ENCODE results near the gene DNAH5.
"Not testable (repeated sequence)": the region's sequence is repeated elsewhere in the genome, so short reads cannot be mapped to it uniquely, and the experiment has no call there.

The DNAH5 gene, protein sequence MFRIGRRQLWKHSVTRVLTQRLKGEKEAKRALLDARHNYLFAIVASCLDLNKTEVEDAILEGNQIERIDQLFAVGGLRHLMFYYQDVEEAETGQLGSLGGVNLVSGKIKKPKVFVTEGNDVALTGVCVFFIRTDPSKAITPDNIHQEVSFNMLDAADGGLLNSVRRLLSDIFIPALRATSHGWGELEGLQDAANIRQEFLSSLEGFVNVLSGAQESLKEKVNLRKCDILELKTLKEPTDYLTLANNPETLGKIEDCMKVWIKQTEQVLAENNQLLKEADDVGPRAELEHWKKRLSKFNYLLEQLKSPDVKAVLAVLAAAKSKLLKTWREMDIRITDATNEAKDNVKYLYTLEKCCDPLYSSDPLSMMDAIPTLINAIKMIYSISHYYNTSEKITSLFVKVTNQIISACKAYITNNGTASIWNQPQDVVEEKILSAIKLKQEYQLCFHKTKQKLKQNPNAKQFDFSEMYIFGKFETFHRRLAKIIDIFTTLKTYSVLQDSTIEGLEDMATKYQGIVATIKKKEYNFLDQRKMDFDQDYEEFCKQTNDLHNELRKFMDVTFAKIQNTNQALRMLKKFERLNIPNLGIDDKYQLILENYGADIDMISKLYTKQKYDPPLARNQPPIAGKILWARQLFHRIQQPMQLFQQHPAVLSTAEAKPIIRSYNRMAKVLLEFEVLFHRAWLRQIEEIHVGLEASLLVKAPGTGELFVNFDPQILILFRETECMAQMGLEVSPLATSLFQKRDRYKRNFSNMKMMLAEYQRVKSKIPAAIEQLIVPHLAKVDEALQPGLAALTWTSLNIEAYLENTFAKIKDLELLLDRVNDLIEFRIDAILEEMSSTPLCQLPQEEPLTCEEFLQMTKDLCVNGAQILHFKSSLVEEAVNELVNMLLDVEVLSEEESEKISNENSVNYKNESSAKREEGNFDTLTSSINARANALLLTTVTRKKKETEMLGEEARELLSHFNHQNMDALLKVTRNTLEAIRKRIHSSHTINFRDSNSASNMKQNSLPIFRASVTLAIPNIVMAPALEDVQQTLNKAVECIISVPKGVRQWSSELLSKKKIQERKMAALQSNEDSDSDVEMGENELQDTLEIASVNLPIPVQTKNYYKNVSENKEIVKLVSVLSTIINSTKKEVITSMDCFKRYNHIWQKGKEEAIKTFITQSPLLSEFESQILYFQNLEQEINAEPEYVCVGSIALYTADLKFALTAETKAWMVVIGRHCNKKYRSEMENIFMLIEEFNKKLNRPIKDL (N-terminal part only)

DNA sequence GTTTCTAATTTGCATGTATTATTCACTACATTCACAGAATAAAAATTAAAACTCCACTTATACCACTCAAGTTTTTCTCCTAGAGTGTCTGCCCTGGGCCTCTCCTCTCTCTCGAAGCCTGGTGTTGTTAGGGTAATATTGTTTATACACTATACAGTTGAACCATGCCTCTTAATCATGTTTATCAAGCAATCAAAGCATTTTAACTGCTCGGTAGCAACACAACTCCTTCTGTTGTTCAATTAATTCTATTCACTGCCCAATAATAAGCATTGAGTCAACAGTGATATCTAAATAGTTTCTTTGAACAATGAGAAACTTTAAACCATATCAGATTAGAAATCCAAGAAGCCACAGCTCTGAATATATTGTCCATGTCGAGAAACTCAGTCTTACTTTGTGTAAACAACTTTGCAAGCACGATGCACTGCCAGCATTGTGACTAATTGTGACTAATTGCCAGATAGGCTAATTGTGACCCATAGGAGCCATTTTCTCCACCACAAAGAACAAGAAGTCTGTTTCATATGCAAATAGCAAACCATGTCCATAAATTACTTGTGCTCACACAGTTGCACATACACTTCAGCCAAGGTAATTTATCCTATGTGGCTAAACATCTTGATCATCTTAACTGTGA lies at the start of gene DNAH5:
Gene DNAH5, minus strand, starts transcription at position 129 of the 640 bp plus-strand sequence. CDS start 250 bp downstream, outside the sequence.
- DNase-seq (ENCODE audit: low read depth in 2 of 2), result no peak

DNA sequence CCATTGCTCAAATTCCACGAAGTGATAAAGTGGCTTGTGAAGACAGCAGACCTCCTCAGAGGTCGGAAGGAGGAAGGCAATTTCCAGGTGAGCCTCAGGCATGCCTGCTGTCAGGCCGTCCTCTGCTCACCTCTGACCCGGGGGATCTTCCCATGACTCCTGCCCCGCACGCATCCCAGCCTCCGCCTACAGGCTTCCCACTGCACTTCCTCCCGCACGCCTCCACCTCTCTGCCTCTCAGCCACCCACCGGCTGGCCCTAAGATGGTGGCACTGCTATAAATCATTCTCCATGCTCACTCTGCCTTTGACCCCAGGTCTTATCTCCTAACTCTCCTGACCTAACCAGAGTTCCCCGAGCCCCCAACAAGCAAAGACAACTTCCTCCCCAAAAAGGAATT lies 49.4 kb upstream of the DNAH5 start:
- no peak for DNase-seq (ENCODE audit: low read depth in 2 of 2)

DNA sequence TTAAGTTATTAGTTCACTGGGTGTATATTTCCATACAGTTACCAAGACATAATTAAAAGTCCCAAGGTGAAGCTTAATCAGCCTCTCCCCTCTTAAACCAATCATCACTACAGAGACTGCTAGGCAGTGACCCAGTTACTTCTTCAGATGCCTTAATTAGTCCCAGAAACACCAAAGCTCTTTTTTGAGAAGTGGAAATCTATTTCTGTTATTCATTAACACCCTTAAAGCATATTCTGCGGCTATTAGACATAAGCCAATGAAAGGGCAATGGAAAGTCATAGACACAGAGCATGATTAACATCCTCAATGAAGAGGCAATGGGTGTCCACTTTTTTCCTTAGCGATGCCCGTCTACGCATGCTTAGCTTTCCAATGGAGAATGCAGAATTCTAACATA lies 48.3 kb upstream of the DNAH5 start:
- DNase-seq (ENCODE audit: low read depth in 2 of 2), result no peak

DNA sequence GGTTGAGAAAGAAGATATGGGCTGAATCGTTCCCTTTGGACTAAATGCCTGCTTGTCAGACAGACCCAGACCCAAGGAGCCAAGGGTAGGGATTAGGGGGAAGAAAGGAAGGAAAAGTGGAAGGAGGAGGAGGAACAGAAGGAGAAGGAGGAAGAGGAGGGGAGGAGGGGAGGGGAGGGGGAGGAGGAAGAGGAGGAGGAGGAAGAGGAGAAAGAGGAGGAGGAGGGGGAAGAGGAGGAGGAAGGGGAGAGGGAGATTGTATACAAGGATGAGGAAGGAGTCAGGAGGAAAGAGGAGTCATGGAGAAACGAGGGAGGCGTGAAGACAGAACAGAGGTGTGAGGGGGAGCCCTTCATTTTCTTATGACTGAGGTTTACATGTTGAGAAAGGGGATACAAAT lies 46.9 kb upstream of the DNAH5 start:
- no peak for DNase-seq (ENCODE audit: low read depth in 2 of 2)

DNA sequence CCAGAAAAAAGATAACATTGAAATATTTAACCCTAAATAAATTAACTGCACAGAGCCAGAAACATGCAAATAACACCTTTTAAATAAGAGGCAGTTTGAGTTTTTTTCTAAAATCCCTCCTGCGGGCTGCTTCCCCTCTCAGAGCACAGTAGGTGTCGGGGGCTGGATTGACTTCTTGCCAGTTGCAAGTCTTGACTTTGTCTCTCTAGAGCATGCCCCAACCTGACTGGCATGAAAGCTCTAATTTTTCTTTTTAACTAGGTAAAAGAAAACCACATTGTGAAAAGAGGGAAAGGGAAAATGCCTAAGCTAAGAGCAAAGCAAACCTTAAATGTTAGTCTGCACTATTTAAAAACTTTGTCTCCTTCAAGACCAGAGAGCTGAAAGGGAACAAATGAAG lies 46.4 kb upstream of the DNAH5 start:
- no peak for DNase-seq (ENCODE audit: low read depth in 2 of 2)

DNA sequence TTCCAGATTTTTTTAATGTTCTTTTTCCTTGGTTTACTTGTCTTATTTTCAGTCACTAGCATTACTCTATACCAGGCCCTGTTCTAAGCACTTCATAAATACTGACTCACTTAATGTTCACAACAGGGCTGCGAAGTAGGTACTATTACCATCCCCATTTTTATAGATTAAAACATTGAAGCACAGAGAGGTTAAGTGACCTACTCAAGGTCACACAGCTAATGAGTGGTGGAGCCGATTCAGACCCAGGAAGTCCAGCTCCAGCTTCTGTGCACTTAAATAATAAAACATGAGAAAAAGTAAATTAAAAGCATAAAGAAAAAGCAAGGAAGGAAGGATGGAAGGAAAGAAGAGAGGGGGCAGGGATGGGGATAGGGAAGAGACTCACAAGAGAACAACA lies 45.3 kb upstream of the DNAH5 start:
- DNase-seq (ENCODE audit: low read depth in 2 of 2), result no peak

DNA sequence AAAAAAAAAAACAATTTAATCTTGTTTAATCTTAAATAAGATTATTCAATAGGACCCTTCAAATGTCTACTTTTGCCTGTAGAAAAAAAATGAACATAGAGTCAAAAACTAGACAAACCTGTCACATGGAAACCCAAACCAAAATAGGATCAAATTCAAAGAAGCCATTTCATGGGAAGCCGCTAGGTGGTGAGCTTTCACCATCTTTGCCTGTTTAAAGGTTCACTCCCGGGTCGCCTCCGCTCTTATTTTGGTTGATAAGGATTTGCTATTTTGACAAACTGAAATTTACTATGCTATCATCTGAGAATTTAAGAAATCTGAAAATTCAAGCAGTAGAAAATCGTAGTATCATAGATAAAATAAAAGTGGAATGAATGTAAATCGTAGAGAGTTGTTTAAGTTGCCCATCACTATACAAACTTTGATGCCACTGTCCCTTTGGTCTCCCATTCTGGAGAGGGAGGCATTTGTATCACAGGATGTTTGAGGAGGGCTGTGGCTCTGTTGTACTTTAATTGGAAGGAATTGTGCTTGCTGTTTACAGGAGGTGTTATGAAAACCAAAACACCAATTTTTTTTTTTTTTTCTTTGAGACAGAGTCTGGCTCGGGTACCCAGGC lies 43.5 kb upstream of the DNAH5 start:
- DNase-seq (ENCODE audit: low read depth in 2 of 2), result no peak

DNA sequence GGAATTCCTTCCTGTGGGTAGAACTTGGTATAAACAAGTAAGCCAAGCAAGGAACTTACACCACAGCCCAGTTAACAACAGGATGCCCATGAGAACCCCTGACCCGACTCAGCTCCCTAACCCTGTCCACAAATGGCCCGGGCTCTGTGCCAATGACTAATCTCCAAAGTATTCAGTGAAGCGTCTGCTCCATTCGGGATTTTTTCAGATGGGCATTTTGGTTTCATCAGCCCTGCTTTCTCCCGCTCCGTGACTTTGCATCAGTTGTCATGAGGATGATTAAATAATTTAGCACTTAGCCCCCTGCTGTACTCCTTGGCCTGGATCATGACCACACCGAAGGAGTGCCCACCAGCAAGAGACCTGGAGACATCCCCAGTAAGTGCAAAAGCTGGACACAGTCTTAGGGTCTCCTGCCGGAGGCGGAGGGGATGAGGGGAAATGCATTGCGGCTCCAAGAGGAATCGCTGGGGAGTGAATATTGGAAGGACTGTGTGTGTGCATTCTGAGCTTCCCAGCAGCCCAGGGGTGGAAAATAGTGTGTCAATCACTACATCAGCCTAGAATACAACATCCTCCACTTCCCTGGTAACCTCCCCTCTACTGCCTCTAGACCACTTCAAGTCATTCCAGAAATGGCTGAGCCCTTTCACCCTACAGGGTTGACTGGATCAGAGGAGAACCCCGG lies 41.4 kb upstream of the DNAH5 start:
- DNase-seq (ENCODE audit: low read depth in 2 of 2), result no peak

DNA sequence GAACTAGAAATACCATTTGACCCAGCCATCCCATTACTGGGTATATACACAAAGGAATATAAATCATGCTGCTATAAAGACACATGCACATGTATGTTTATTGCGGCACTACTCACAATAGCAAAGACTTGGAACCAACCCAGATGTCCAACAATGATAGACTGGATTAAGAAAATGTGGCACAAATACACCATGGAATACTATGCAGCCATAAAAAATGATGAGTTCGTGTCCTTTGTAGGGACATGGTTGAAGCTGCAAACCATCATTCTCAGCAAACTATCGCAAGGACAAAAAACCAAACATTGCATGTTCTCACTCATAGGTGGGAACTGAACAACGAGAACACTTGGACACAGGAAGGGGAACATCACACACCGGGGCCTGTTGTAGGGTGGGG lies 40.4 kb upstream of the DNAH5 start:
- DNase-seq (ENCODE audit: low read depth in 2 of 2), result not testable (repeated sequence)

DNA sequence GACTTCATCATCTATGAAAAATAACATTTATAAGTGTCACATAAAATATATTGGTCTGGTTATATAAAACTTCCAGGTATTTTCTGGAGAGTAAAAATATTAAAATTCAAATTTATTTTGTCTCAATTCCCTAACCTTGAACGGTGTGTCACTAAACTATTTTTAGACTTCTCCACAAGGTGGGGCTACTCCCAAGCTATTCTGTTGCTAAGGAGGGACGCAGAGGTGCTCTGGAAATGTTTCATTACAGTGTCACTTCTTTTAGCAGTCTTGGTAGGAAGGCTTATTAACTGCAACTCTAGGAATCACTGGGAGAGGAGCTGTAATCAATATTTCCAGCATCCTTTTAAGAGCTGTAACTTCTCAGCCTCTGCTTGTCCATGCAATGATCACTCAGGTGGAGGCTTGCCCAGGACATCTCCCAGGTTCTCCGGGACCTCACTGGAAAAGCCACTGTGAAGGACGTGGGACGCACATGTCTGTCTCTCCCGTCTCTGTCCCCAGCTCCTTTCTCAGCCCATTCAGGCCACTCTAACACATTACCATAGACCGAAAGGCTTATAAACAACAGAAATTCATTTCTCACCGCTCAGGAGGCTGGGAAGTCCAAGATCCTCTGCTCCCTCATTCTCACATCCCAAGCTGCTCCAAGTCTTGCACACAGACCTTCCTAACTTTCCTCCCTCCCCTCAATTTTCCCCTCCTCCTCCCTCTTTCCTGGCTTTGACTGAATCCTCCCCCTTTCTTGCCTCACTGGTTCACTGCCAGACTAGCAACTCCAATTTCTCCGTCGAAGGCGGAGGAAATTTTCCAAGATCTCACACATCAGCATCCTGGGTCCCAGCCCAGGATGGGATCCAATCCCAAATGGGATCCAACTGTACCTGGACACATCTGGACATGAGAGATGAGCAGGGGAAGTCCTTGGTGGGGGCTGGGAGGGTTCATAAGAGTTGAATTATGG lies 32.7 kb upstream of the DNAH5 start:
- DNase-seq (ENCODE audit: low read depth in 2 of 2), result no peak

DNA sequence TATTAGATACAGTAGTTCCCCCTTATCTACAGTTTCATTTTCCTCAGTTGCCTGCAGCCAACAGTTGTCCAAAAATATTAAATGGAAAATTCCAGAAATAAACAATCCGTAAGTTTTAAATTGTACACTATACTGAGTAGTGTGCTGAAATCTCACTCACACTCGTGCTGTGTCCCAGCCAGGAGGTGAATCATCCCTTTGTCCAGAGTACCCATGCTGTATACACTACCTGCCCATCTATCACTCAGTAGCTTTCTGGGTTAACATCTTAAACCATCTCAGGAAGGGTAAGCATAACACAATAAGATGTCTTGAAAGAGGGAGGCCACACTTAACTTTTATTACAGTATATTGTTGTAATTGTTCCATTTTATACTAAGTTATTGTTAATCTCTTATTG lies 31.7 kb upstream of the DNAH5 start:
- no peak for DNase-seq (ENCODE audit: low read depth in 2 of 2)

DNA sequence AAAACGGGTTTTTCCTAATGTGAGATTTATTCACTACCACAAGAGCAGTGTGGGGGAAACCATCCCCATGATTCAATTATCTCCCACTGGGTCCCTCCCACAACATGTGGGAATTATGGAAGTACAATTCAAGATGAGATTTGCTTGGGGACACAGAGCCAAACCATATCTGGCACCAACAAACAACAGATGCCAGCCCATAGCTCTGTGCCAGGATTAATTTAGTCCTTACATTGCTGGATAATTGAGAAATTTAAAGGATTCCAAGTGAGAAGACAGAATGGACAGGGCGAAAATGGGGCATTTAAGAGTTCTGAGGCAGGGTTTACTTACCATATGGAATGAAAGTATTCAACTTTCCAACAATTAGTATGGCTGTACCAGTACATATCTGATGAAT lies 30.8 kb upstream of the DNAH5 start:
- no peak for DNase-seq (ENCODE audit: low read depth in 2 of 2)

DNA sequence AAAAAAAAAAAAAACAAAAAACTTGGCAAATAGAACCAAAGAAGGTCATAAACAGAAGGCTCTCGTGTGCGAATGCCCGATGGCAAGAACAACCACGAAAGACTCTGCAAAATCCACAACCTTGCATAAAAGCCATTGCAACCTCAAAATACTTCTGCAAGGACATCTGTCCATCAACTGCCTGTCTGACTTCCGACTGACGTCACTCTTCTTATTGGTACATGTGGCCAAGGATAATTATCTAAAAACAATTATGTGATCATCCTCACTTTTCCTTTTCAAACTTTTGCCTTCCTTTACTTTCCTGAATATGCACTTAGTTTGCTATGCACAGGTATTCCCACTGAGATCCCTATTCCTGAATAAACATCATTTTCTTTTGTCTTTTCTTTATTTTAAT lies 29.2 kb upstream of the DNAH5 start:
- DNase-seq (ENCODE audit: low read depth in 2 of 2), result no peak

DNA sequence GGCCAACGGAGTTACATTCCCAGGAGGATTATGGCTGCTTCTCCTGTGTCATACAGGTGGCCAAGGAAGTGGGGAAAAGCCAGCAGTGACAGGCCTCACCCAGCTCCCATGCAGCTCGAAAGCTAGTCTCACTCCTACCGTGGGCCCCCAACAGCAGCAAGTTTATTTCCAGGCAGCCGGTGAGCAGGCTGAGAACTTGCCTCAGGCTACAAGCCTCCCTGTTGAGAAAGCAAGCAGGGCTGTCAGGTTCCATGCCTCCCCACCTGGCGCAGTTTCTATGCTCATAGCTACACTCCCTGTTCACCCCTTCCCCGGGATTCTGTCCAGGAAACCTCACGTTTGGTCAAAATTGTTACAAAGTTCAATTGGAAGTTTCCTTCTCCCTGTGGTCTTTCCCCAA lies 27.5 kb upstream of the DNAH5 start:
- DNase-seq (ENCODE audit: low read depth in 2 of 2), result no peak

DNA sequence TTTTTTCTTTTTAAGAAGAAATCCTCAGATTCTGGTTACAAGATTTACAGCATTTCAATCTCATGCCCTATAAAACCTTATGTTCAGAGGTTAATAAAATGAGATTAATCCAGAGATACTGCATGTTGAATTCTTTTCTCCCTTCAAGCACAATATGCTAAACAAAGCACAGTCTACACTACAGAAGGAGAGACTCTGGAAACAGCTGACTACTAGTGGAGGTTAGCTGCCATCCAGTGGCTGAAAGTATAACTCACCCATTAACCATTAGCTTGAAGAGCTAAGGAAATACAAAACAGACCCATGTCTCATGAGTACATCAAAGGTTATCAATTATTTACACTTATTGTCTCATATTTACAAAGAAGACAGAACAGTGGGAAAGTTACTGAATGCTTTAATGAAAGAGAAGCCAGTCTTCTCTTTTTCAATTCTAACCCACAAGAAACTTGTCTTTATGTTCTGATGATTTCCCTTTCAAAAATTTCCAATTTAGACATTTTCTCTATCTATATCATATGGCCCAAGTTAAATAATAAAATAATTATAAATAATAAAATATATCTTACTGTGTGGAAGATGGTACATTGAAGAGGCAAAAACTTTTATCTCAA lies 12.7 kb upstream of the DNAH5 start:
- DNase-seq (ENCODE audit: low read depth in 2 of 2), result no peak

DNA sequence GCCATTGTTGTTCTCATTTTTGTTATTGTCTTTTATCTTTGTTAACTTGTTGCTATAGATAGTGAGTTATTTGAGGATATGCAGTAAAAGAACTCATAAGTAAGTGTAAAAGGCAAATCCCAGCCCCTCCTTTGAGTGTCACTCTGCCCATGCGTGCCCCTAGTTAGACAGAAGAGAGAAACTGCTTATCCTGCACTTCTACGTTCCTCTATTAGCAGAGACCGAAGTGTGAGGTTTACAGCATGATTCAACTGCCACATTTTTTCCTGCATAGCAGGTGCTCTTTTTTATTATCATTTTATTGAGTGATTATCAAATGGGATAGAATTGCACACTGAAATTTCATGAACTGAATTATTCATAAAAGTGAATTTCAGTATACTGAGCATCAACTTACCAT lies 12.0 kb upstream of the DNAH5 start:
- DNase-seq (ENCODE audit: low read depth in 2 of 2), result no peak

DNA sequence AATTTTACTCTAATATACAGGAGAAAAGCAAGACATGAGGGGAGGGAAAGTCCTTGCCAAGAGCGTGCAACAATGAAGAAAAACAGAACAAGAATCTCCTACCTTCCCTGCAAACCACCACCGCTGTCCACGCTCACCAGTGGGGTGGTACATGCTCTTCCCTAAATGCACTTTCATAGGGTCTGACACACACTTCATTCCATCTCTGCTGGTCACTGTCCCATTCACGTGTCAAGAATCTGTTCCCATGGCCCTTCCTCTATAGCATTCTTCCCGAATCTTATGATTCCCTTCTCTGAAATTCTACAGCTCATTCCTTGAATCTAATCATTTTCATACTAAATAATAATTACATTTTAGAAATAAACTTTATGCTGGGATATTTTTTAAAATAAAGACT lies 11.4 kb upstream of the DNAH5 start:
- DNase-seq (ENCODE audit: low read depth in 2 of 2), result no peak

DNA sequence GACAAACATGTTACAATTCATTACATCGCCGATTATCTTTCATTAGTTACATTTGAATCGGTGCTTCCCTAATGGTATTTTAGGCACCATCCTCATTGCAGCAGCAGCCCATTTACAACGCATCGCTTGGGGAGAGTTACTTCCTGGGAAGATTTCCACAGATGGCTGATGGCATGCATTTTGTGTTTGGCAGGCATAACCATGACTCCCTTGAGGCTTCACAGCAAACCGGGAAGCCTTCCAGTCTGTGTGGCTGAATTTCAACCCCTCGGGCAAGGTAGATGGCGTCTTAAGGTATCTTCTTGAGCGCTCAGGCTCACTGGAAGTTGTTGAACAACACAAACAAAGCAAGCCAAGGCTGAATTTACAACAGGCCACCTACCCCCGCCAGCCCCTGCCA lies 1.6 kb upstream of the DNAH5 start:
- DNase-seq (ENCODE audit: low read depth in 2 of 2), result no peak

DNA sequence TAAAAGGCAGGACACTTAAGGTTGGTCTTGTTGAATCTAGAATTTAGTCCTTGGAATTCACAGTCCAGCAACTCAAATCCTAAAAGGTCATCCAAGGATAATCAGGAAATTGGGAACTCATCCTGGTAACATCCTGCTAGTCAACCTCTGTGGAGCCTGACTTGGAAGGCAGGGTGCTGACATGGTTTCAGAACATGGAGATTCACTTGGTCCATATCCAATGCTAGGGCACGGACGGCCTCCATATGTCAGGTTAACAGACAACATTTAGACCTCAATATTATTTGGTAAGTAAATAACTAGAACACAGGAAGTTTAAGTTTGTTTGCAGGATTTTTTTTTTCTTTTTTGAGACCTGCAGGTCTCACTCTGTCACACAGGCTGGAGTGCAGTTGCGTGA lies 783 bp upstream of the DNAH5 start:
- no peak for DNase-seq (ENCODE audit: low read depth in 2 of 2)
